ENCODE results near the gene TSPAN12.

DNA sequence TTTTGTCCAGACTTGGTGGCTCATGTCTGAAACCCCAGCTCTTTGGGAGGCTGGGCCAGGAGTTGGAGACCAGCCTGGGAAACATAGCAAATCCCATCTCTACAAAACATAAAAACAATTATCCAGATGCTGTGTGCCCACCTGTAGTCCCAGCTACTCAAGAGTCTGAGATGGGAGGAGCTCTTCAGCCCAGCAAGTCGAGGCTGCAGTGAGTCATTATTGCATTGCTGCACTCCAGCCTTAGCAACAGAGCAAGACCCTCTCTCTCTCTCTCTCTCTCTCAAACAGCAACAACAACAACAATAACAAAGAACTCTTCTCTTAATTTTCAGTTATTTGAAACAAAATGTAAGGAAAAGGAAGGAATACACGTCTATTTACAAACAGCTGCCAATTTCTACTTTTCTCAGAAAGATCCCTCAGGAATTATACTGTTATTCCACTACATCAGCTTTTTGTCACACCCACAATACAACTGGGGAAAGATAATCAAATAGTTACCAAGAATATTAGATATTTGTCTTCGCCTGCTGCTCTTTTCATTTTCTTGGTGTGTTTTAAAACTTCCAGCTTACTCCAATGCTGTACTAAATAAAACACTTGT lies 5.1 kb upstream of the TSPAN12 start:
- TF ChIP-seq TAF1 (IDR thresholded peaks at IDR 0.05; ENCODE audit: borderline replicate concordance, insufficient read depth, low read length) = no peak
- TF ChIP-seq, protein P1, sequence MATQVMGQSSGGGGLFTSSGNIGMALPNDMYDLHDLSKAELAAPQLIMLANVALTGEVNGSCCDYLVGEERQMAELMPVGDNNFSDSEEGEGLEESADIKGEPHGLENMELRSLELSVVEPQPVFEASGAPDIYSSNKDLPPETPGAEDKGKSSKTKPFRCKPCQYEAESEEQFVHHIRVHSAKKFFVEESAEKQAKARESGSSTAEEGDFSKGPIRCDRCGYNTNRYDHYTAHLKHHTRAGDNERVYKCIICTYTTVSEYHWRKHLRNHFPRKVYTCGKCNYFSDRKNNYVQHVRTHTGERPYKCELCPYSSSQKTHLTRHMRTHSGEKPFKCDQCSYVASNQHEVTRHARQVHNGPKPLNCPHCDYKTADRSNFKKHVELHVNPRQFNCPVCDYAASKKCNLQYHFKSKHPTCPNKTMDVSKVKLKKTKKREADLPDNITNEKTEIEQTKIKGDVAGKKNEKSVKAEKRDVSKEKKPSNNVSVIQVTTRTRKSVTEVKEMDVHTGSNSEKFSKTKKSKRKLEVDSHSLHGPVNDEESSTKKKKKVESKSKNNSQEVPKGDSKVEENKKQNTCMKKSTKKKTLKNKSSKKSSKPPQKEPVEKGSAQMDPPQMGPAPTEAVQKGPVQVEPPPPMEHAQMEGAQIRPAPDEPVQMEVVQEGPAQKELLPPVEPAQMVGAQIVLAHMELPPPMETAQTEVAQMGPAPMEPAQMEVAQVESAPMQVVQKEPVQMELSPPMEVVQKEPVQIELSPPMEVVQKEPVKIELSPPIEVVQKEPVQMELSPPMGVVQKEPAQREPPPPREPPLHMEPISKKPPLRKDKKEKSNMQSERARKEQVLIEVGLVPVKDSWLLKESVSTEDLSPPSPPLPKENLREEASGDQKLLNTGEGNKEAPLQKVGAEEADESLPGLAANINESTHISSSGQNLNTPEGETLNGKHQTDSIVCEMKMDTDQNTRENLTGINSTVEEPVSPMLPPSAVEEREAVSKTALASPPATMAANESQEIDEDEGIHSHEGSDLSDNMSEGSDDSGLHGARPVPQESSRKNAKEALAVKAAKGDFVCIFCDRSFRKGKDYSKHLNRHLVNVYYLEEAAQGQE (IDR thresholded peaks at IDR 0.05; ENCODE audit: insufficient read depth in 1 of 2, low read depth in 2 of 2, low read length in 2 of 2) = no peak
- TF ChIP-seq POLR2AphosphoS5 (IDR thresholded peaks at IDR 0.05; ENCODE audit: low read depth, low read length) = no peak
- no peak for TF ChIP-seq SIN3A (IDR thresholded peaks at IDR 0.05; ENCODE audit: borderline replicate concordance, insufficient read depth, low read length)
- no peak for TF ChIP-seq FOXP2 (optimal IDR thresholded peaks at IDR 0.05; ENCODE audit: borderline replicate concordance, extremely low read depth, extremely low read length, insufficient read depth)

Data from PFSK-1 (cell line).